ENCODE measurements around the gene EID3.

The EID3 gene

GRCh38 chr12:104333692-104334255, 30.2 kb downstream of the EID3 start:
- TF ChIP-seq, protein P1, sequence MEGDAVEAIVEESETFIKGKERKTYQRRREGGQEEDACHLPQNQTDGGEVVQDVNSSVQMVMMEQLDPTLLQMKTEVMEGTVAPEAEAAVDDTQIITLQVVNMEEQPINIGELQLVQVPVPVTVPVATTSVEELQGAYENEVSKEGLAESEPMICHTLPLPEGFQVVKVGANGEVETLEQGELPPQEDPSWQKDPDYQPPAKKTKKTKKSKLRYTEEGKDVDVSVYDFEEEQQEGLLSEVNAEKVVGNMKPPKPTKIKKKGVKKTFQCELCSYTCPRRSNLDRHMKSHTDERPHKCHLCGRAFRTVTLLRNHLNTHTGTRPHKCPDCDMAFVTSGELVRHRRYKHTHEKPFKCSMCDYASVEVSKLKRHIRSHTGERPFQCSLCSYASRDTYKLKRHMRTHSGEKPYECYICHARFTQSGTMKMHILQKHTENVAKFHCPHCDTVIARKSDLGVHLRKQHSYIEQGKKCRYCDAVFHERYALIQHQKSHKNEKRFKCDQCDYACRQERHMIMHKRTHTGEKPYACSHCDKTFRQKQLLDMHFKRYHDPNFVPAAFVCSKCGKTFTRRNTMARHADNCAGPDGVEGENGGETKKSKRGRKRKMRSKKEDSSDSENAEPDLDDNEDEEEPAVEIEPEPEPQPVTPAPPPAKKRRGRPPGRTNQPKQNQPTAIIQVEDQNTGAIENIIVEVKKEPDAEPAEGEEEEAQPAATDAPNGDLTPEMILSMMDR (IDR thresholded peaks at IDR 0.05; ENCODE audit: insufficient read depth, low read length, poor library complexity, severe bottlenecking): no peak
- DNase-seq (ENCODE audit: extremely low read depth, insufficient read length): no peak
- Histone ChIP-seq H3K4me3 (replicated peaks; ENCODE audit: low read depth, low read length) (no peak overlapping the region), H3K36me3 (ENCODE audit: control insufficient read depth, insufficient read depth, low read length) (peaks cover 3% of the 10 kb centered on the region), H3K27me3 (replicated peaks; ENCODE audit: control insufficient read depth, insufficient read depth, low read length) (no peaks in the 10 kb centered on the region)

GRCh38 chr12:104334581-104334980, 31.0 kb downstream of the EID3 start:
- H3K4me3 ChIP-seq (replicated peaks; ENCODE audit: low read depth, low read length): no peak overlapping the region
- no peaks in the 10 kb centered on the region for H3K27me3 ChIP-seq (replicated peaks; ENCODE audit: control insufficient read depth, insufficient read depth, low read length)
- peaks cover 7% of the 10 kb centered on the region for H3K36me3 ChIP-seq (ENCODE audit: control insufficient read depth, insufficient read depth, low read length)
- TF ChIP-seq, protein P1 (IDR thresholded peaks at IDR 0.05; ENCODE audit: insufficient read depth, low read length, poor library complexity, severe bottlenecking): no peak
- DNase-seq (ENCODE audit: extremely low read depth, insufficient read length): no peak

GRCh38 chr12:104336115-104336514, 32.6 kb downstream of the EID3 start:
- TF ChIP-seq, protein P1 (IDR thresholded peaks at IDR 0.05; ENCODE audit: insufficient read depth, low read length, poor library complexity, severe bottlenecking): no peak
- H3K4me3 ChIP-seq (replicated peaks; ENCODE audit: low read depth, low read length): no peak overlapping the region
- H3K36me3 ChIP-seq (ENCODE audit: control insufficient read depth, insufficient read depth, low read length): peaks cover 13% of the 10 kb centered on the region
- no peaks in the 10 kb centered on the region for H3K27me3 ChIP-seq (replicated peaks; ENCODE audit: control insufficient read depth, insufficient read depth, low read length)
- DNase-seq (ENCODE audit: extremely low read depth, insufficient read length): no peak

DNA sequence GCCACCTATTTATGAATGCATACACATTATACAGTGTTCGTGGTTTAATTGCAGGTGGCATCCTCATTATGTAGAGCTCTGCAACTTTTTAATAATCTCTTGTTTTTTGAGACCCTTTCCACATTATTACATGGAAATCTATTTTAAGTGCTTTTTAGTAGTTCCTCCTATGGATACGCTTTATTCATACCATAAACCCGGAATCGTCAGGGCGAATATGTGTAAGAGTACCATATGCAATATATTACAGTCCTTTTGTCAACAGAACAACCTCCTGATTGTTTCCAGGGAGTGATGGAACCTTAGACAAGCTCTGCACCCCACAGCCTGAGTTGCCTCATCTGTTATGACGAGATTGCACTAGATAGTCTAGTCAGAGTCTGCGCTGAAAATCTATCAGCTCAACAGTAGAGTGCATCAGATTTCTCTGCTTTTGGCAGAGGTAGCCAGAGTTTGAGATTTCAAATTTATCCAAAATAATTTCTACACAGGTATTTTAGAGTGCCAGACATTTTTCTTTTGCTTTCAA, 33.6 kb downstream of the EID3 start:
- no peak for DNase-seq (ENCODE audit: extremely low read depth, insufficient read length)
- H3K4me3 ChIP-seq (replicated peaks; ENCODE audit: low read depth, low read length): no peak overlapping the region
- TF ChIP-seq, protein P1 (IDR thresholded peaks at IDR 0.05; ENCODE audit: insufficient read depth, low read length, poor library complexity, severe bottlenecking): no peak
- H3K36me3 ChIP-seq (ENCODE audit: control insufficient read depth, insufficient read depth, low read length): peaks cover 18% of the 10 kb centered on the region
- H3K27me3 ChIP-seq (replicated peaks; ENCODE audit: control insufficient read depth, insufficient read depth, low read length): no peaks in the 10 kb centered on the region

DNA sequence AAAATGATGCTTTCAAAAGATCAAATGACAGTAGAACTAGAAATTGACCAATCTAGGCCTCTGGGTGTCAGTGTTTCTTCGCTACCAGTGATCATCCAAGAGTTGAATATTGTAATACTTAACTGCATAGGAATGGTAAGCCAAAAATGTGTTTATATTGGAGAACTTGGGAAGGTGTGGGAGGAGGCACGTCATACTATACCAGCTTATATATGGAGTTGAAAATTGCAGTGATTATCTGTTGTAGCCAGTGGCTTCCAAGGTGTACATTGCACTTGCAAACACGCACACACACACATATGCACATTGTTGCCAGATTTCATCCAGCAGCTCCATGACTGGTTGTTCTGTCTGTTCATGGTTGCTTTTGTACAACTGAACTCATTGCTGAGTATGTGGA, 36.1 kb downstream of the EID3 start:
- no peak for DNase-seq (ENCODE audit: extremely low read depth, insufficient read length)
- TF ChIP-seq, protein P1 (IDR thresholded peaks at IDR 0.05; ENCODE audit: insufficient read depth, low read length, poor library complexity, severe bottlenecking): no peak
- peaks cover 26% of the 10 kb centered on the region for H3K36me3 ChIP-seq (ENCODE audit: control insufficient read depth, insufficient read depth, low read length)

DNA sequence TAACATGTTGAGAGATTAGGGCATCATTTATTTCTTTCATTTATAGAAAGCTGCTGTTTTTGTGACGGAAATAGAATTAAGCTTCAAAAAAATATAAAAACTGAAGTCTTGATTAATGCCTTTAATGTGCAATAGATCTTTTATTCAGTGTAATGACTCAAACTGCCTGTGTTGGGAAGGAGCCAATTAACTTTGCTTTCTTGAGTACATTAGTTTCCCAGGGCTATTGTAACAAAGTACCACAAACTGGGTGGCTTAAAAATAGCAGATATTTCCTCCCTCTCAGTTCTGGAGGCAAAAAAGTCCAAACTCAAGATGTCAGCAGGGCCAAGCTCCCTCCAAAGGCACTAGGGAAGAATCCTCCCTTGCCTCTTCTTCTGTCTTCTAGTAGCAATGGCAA, 36.6 kb downstream of the EID3 start:
- DNase-seq (ENCODE audit: extremely low read depth, insufficient read length): no peak
- no peaks in the 10 kb centered on the region for H3K27me3 ChIP-seq (replicated peaks; ENCODE audit: control insufficient read depth, insufficient read depth, low read length)
- H3K4me3 ChIP-seq (replicated peaks; ENCODE audit: low read depth, low read length): no peak overlapping the region
- TF ChIP-seq, protein P1 (IDR thresholded peaks at IDR 0.05; ENCODE audit: insufficient read depth, low read length, poor library complexity, severe bottlenecking): no peak
- peaks cover 26% of the 10 kb centered on the region for H3K36me3 ChIP-seq (ENCODE audit: control insufficient read depth, insufficient read depth, low read length)

More for the DNA sequence above, 36.1 kb downstream of the EID3 start:
- H3K4me3 ChIP-seq (replicated peaks; ENCODE audit: low read depth, low read length): no peak overlapping the region
- no peaks in the 10 kb centered on the region for H3K27me3 ChIP-seq (replicated peaks; ENCODE audit: control insufficient read depth, insufficient read depth, low read length)
